HG02840 (cell line): ENCODE measurements around the gene SLC25A41.

ENCODE experiments used
- ATAC-seq: cut with Tn5 transposase; IDR thresholded peaks from one replicate; pipeline ENCODE4 v1.9.1; 2021; ENCODE audit warnings: mild to moderate bottlenecking, moderate library complexity, moderate number of reproducible peaks; ENCODE audit not compliant: unreplicated experiment, low FRiP score

Gene SLC25A41

DNA sequence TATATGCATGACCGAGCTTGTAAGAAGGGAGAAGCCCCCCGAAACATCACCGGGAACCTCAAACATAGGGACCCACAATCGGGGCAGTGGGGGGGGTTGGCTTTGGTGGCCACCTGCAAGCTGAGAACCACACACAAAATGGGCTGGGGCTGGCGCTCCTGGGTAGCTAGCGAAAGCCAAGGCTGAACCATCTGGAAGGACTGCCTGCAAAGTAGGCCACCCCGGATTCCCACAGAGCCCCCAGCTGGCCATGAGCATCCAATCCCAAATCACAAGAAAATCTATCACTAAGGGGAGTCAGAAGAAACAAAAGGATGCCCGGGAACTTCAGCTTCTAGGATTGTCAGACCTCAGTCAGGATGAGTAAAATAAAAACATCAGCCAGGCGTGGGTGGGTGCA lies 55.1 kb downstream of the SLC25A41 start:
- ATAC-seq, result no peak

- ATAC-seq, result no peak
These were observed 55.5 kb downstream of the SLC25A41 start for GRCh38 chr19:6378041-6378440.

DNA sequence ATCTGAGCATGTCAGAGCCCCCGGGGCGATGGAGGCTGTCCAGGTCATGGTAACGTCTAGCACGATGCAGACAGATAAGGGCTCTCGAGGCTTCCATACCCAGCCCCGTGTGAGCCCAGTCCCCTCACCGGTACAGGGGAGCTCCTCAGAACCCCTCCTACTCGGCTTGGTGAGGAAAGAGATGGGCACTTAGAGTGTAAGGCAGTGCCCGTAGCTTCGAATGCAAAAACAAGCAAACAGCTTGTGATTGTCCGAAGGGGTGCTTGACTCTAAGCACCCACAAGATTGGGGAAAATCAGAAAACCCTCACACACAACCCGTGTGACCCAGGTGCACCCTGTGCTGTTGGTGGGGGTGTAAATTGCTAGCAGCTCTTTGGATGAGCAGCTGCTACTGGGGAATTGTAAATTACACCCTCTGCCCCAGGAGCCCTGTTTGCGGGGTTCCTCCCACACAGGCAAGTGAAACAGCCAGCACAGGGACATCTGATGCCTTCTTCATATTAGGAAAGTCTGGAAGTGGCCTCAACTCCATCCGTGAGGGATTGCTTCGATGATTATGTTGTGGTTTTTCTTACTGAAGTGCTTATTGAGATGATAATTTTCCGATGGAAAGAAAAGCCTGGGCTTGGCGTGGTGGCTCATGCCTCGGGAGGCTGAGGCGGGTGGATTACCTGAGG lies 56.9 kb downstream of the SLC25A41 start:
- no peak for ATAC-seq
